WTC11 (cell line): ENCODE measurements around the gene SP140L. TPM values are rescaled to one million over a fixed set of nuclear protein-coding genes. Genes with fewer than 3 reads are reported as not detected.

Experiments used
- ATAC-seq: fragments of 200-7000 bp; cut with Tn5 transposase; 2 replicates; pipeline ENCODE4 v1.10.0; 2021; ENCODE audit warnings: mild to moderate bottlenecking, moderate library complexity
- CTCF ChIA-PET: fragments of 300-600 bp; sonication (Branson Sonifier 250); formaldehyde crosslinking; loops from one replicate; lab custom pipeline; 2021; ENCODE audit warnings: antibody characterized with exemption; lab: Charles Lee
- POLR2A ChIA-PET: fragments of 350-600 bp; sonication (Branson Sonifier 250); formaldehyde crosslinking; loops from one replicate; lab custom pipeline; 2021; ENCODE audit warnings: antibody characterized with exemption; lab: Charles Lee
- DNase-seq: peaks from one replicate; pipeline ENCODE4 v3.0.0; 2021; ENCODE audit warnings: low spot score
- H3K27ac Mint-ChIP-seq: 2 replicates; pipeline ENCODE4 v1.8.0; 2021; ENCODE audit warnings: mixed read lengths
- H3K27me3 Mint-ChIP-seq: 2 replicates; pipeline ENCODE4 v1.8.0; 2021; ENCODE audit warnings: low read depth, mild to moderate bottlenecking, moderate library complexity, mixed read lengths
- H3K36me3 Mint-ChIP-seq: 2 replicates; pipeline ENCODE4 v1.8.0; 2021; ENCODE audit warnings: mixed read lengths
- H3K4me1 Mint-ChIP-seq: 2 replicates; pipeline ENCODE4 v1.8.0; 2022; ENCODE audit warnings: mixed read lengths
- H3K4me3 Mint-ChIP-seq: 2 replicates; pipeline ENCODE4 v1.8.0; 2021; ENCODE audit warnings: mild to moderate bottlenecking, moderate library complexity, mixed read lengths
- H3K9me3 Mint-ChIP-seq: 2 replicates; pipeline ENCODE4 v1.8.0; 2021; ENCODE audit warnings: mixed read lengths
- ATF2 ChIP-seq: sonication (generic); formaldehyde crosslinking; IDR thresholded peaks from 2 replicates; pipeline ENCODE4 v1.8.1; 2022; ENCODE audit warnings: low read depth, missing genetic modification reagents, borderline replicate concordance
- CREB1 ChIP-seq: sonication (generic); formaldehyde crosslinking; IDR thresholded peaks from 2 replicates; pipeline ENCODE4 v1.8.0; 2023; ENCODE audit warnings: mild to moderate bottlenecking, missing genetic modification reagents
- E2F5 ChIP-seq: sonication (generic); formaldehyde crosslinking; IDR thresholded peaks from 2 replicates; pipeline ENCODE4 v1.8.1; 2022; ENCODE audit warnings: mild to moderate bottlenecking, moderate library complexity, missing genetic modification reagents
- EMX1 ChIP-seq: fragments of 250-450 bp; sonication (Bioruptor Pico); IDR thresholded peaks from 2 replicates; pipeline ENCODE4 v1.8.0; 2021; ENCODE audit warnings: mild to moderate bottlenecking
- FOXP1 ChIP-seq: sonication (generic); formaldehyde crosslinking; IDR thresholded peaks from 2 replicates; pipeline ENCODE4 v1.8.0; 2022; ENCODE audit warnings: missing genetic modification reagents, mild to moderate bottlenecking, moderate library complexity, borderline replicate concordance
- GRHL2 ChIP-seq: fragments of 250-450 bp; sonication (Bioruptor Pico); IDR thresholded peaks from 2 replicates; pipeline ENCODE4 v1.8.0; 2022; ENCODE audit warnings: mild to moderate bottlenecking, moderate library complexity; ENCODE audit not compliant: insufficient replicate concordance, severe bottlenecking
- GTF2I ChIP-seq: fragments of 250-450 bp; sonication (Bioruptor Pico); conservative IDR thresholded peaks from 2 replicates; pipeline ENCODE4 v1.4.0; 2021; ENCODE audit warnings: mild to moderate bottlenecking
- HMGA2 ChIP-seq: fragments of 250-450 bp; sonication (Bioruptor Pico); IDR thresholded peaks from 2 replicates; pipeline ENCODE4 v1.4.0; 2021; ENCODE audit warnings: mild to moderate bottlenecking, moderate library complexity
- MYBL2 ChIP-seq: sonication (generic); formaldehyde crosslinking; IDR thresholded peaks from 2 replicates; pipeline ENCODE4 v1.8.1; 2023; ENCODE audit warnings: mild to moderate bottlenecking, moderate library complexity, missing genetic modification reagents
- RORB ChIP-seq: fragments of 250-450 bp; sonication (Bioruptor Pico); IDR thresholded peaks from 2 replicates; pipeline ENCODE4 v1.9.0; 2021; ENCODE audit warnings: mild to moderate bottlenecking
- SMAD3 ChIP-seq: sonication (generic); formaldehyde crosslinking; IDR thresholded peaks from 2 replicates; pipeline ENCODE4 v1.8.0; 2022; ENCODE audit warnings: missing genetic modification reagents, mild to moderate bottlenecking, borderline replicate concordance
- SOX15 ChIP-seq: fragments of 250-450 bp; sonication (Bioruptor Pico); IDR thresholded peaks from 2 replicates; pipeline ENCODE4 v1.9.0; 2021; ENCODE audit warnings: mild to moderate bottlenecking
- TEAD4 ChIP-seq: sonication (generic); formaldehyde crosslinking; IDR thresholded peaks from 2 replicates; pipeline ENCODE4 v1.8.0; 2022; ENCODE audit warnings: mild to moderate bottlenecking, missing genetic modification reagents
- ZBTB21 ChIP-seq: sonication (generic); formaldehyde crosslinking; IDR thresholded peaks from 2 replicates; pipeline ENCODE4 v1.8.1; 2023; ENCODE audit warnings: mild to moderate bottlenecking, missing genetic modification reagents, borderline replicate concordance
- ZNF121 ChIP-seq: sonication (generic); formaldehyde crosslinking; IDR thresholded peaks from 2 replicates; pipeline ENCODE4 v1.8.0; 2023; ENCODE audit warnings: missing genetic modification reagents
- ZNF281 ChIP-seq: sonication (generic); formaldehyde crosslinking; IDR thresholded peaks from 2 replicates; pipeline ENCODE4 v1.8.0; 2023; ENCODE audit warnings: mild to moderate bottlenecking, missing genetic modification reagents
- ZSCAN18 ChIP-seq: fragments of 250-450 bp; sonication (Bioruptor Pico); IDR thresholded peaks from 2 replicates; pipeline ENCODE4 v2.1.2; 2022; ENCODE audit warnings: mild to moderate bottlenecking, moderate library complexity
- total RNA-seq: library from RNA; stranded (reverse); gene quantifications from 3 replicates; pipeline ENCODE4 v1.2.3, GENCODE V29; 2021

SP140L gene
- total RNA-seq, 1 experiment from 2014 or later: 3.2 TPM

GRCh38 chr2:230418341-230419016 lies 91.5 kb downstream of the SP140L start:
- H3K9me3 Mint-ChIP-seq: no peaks in the 10 kb centered on the region
- TF ChIP-seq ZNF281 (CRISPR knock-in tag): no peak
- no peak for TF ChIP-seq GRHL2
- no peak for TF ChIP-seq MYBL2 (CRISPR knock-in tag)
- TF ChIP-seq TEAD4 (CRISPR knock-in tag): no peak
- TF ChIP-seq, all 79 proteins: peak for 0
- peaks cover under 1% of the 10 kb centered on the region for H3K27me3 Mint-ChIP-seq
- no peak overlapping the region for H3K27ac Mint-ChIP-seq
- ChIA-PET CTCF (no interaction called here), POLR2A (no interaction called here)
- H3K4me1 Mint-ChIP-seq: peaks cover 3% of the 10 kb centered on the region; the same call in 1 of the 2 replicates
- DNase-seq (no peak), ATAC-seq (no peak)
- no peak overlapping the region for H3K4me3 Mint-ChIP-seq
- H3K36me3 Mint-ChIP-seq: no peaks in the 10 kb centered on the region

- ChIA-PET POLR2A (no interaction called here), CTCF (no interaction called here)
- no peak for DNase-seq
- no peak for TF ChIP-seq ATF2 (CRISPR knock-in tag)
- no peak for TF ChIP-seq FOXP1
- TF ChIP-seq ZBTB21 (CRISPR knock-in tag): no peak
- no peak for TF ChIP-seq GTF2I (CRISPR knock-in tag)
- TF ChIP-seq HMGA2 (CRISPR knock-in tag): no peak
- no peak for TF ChIP-seq SOX15 (CRISPR knock-in tag)
- TF ChIP-seq CREB1: no peak
- no peak for TF ChIP-seq ZSCAN18 (CRISPR knock-in tag)
- TF ChIP-seq RORB (CRISPR knock-in tag): no peak
- no peak for TF ChIP-seq ZNF121 (CRISPR knock-in tag)
- no peak for TF ChIP-seq E2F5 (CRISPR knock-in tag)
- no peak for TF ChIP-seq SMAD3 (CRISPR knock-in tag)
- no peak for TF ChIP-seq EMX1 (CRISPR knock-in tag)
- TF ChIP-seq ZNF281 (CRISPR knock-in tag): no peak
- Mint-ChIP-seq H3K4me3 (no peak overlapping the region), H3K9me3 (no peaks in the 10 kb centered on the region), H3K36me3 (no peaks in the 10 kb centered on the region), H3K27ac (no peak overlapping the region), H3K27me3 (no peaks in the 10 kb centered on the region; the same call in 1 of the 2 replicates), H3K4me1 (peaks cover 7% of the 10 kb centered on the region; the same call in 1 of the 2 replicates)
- no peak for ATAC-seq
Measured at GRCh38 chr2:230419181-230419580, 92.2 kb downstream of the SP140L start.
